Lung (tissue), 12 donors: Measurements from ENCODE around the gene BCKDHB. TPM values are rescaled to one million over a fixed set of nuclear protein-coding genes. Genes with fewer than 3 reads are reported as not detected.

Source experiments
- ATAC-seq: fragments of 200-7000 bp; cut with Tn5 transposase; one replicate; pipeline ENCODE4 v1.9.1; 2020; ENCODE audit warnings: moderate number of reproducible peaks; ENCODE audit not compliant: insufficient read depth, low FRiP score
- DNase-seq, 3 donors: peaks; one replicate each; pipeline ENCODE4 v3.0.0-alpha.2; 2013 to 2017
- H3K27ac ChIP-seq, 2 donors: one replicate each; pipeline ENCODE4 v1.5.1; 2013; ENCODE audit warnings: mild to moderate bottlenecking in 2 of 2, moderate library complexity in 2 of 2, control low read depth in 1 of 2, inconsistent platforms in 1 of 2, low read depth in 1 of 2, low read length in 1 of 2
- H3K27me3 ChIP-seq, 3 donors: one replicate each; pipeline ENCODE4 v1.5.1; 2013; ENCODE audit warnings: low read length in 2 of 3; ENCODE audit not compliant: control insufficient read depth in 3 of 3, insufficient read depth in 3 of 3
- H3K36me3 ChIP-seq, 4 donors: one replicate each; pipeline ENCODE4 v1.5.1; 2013; ENCODE audit warnings: low read length in 4 of 4, mild to moderate bottlenecking in 1 of 4, moderate library complexity in 1 of 4; ENCODE audit not compliant: control insufficient read depth in 4 of 4, insufficient read depth in 4 of 4
- H3K4me1 ChIP-seq, 5 donors: one replicate each; pipeline ENCODE4 v1.5.1; 2013; ENCODE audit warnings: low read length in 5 of 5, mild to moderate bottlenecking in 2 of 5, moderate library complexity in 1 of 5; ENCODE audit not compliant: control insufficient read depth in 5 of 5, insufficient read depth in 5 of 5
- H3K4me3 ChIP-seq: one replicate; pipeline ENCODE4 v1.5.1; 2013; ENCODE audit warnings: mild to moderate bottlenecking, control low read depth, moderate library complexity
- H3K9ac ChIP-seq, 2 donors: one replicate each; pipeline ENCODE4 v1.5.1; 2013; ENCODE audit warnings: low read length in 2 of 2, control low read depth in 1 of 2; ENCODE audit not compliant: insufficient read depth in 1 of 2
- H3K9me3 ChIP-seq, 4 donors: one replicate each; pipeline ENCODE4 v1.5.1; 2013; ENCODE audit warnings: low read length in 3 of 4, mild to moderate bottlenecking in 1 of 4, moderate library complexity in 1 of 4; ENCODE audit not compliant: control insufficient read depth in 4 of 4, insufficient read depth in 3 of 4
- whole genome bisulfite sequencing, 2 donors: extraction: QIAGEN DNeasy Blood & Tissue Kit; methylation state at CpG; one replicate each; pipeline ENCODE4 v1.1.7; 2013; 5-methylcytosine and 5-hydroxymethylcytosine counted together
- polyA plus RNA-seq, 2 donors: library from polyadenylated mRNA; stranded (reverse); fragments of 200-250 nt; gene quantifications; one replicate each; pipeline ENCODE4 v1.2.1, GENCODE V29; 2013
- total RNA-seq, 2 donors: library from RNA; depleted of rRNA in 1 of 2; stranded (reverse); fragments of >200 nt in 1 of 2; gene quantifications; one replicate each; pipeline ENCODE4 v1.2.1, GENCODE V29; 2014 to 2021
- TF ChIP-seq, protein P1 (sequence below): IDR thresholded peaks from 2 replicates; pipeline ENCODE4 v1.5.1; 2012; ENCODE audit warnings: mild to moderate bottlenecking; ENCODE audit errors: control extremely low read depth, extremely low read depth
- donor health status: control.
- donor health status: control.
- donor health status: Bipolar disorder and iron deficiency.
- donor health status: healthy.
- donor health status: DM: yes; HTN: yes; CAD: no.

The BCKDHB gene
- total and polyA plus RNA-seq, 4 donors, result 6.9 to 27.7 (median 15.7) TPM

DNA sequence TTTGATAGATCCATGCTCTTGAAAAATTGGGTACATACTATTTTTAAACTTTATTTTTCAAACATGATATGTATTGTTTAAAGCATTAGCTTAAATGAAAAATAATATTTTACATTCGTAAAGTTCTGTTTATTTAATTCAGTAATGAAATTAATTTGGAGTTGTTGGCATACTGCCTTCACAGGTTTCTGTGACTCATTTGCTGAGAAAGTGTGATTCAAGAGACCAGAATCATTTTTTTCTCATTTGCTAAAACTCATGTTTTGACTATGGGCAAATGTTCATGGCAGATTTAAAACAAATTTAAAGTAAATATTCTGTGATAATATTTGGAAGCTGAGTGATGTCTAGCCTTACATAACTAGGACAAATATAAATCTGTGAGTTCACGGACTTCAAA lies 230.4 kb downstream of the BCKDHB start:
- H3K9ac ChIP-seq, result no peak overlapping the region
- no peaks in the 10 kb centered on the region for H3K27me3 ChIP-seq
- H3K9me3 ChIP-seq, result no peaks in the 10 kb centered on the region
- no peak for ATAC-seq
- no peak for DNase-seq
- WGBS, 2 donors, result 84 to 88% methylated on average over 2 of the region's 2 CpGs
- no peak overlapping the region for H3K4me3 ChIP-seq
- no peak overlapping the region for H3K27ac ChIP-seq
- TF ChIP-seq, protein P1, sequence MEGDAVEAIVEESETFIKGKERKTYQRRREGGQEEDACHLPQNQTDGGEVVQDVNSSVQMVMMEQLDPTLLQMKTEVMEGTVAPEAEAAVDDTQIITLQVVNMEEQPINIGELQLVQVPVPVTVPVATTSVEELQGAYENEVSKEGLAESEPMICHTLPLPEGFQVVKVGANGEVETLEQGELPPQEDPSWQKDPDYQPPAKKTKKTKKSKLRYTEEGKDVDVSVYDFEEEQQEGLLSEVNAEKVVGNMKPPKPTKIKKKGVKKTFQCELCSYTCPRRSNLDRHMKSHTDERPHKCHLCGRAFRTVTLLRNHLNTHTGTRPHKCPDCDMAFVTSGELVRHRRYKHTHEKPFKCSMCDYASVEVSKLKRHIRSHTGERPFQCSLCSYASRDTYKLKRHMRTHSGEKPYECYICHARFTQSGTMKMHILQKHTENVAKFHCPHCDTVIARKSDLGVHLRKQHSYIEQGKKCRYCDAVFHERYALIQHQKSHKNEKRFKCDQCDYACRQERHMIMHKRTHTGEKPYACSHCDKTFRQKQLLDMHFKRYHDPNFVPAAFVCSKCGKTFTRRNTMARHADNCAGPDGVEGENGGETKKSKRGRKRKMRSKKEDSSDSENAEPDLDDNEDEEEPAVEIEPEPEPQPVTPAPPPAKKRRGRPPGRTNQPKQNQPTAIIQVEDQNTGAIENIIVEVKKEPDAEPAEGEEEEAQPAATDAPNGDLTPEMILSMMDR, result no peak
- peaks cover 0 to 9% (median 0%) of the 10 kb centered on the region in 5 donors for H3K4me1 ChIP-seq
- no peaks in the 10 kb centered on the region for H3K36me3 ChIP-seq

DNA sequence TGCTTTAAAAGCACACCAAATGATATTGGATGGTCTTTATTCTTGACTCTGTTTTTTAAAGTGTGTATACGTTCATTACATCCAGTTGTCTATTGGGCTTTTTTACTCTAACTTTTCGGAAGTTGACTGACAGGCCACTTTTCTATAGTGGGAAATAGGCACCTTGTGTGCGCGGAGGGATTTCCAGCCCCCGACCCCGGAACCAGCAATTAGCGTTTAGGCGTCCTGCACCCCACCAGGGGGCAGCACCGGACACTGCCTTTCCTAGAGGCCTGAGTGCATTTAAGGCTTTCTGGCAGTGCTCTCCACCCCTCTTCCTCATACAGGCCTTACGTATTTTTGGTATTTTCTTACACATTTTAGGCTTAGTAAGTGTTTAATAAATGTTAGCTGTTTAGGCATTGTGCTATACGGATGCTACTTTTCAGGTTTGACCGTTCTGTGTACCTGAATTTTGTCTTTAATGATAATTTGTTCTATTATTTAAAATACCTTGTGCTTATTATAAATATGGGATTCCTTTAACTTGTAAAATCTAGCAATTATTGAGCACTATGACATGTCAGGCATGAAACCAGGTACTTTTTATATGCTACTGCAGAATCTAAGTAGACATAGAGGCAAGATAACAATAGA lies 231.8 kb downstream of the BCKDHB start:
- TF ChIP-seq, protein P1, result no peak
- 36 to 42% methylated on average over 12 of the region's 12 CpGs for WGBS, 2 donors
- Histone ChIP-seq H3K4me3 (no peak overlapping the region), H3K9me3 (no peaks in the 10 kb centered on the region), H3K27ac (no peak overlapping the region), H3K36me3 (no peaks in the 10 kb centered on the region), H3K9ac (no peak overlapping the region), H3K4me1 (peaks cover 0 to 9% (median 0%) of the 10 kb centered on the region in 5 donors), H3K27me3 (no peaks in the 10 kb centered on the region)
- ATAC-seq, result no peak
- peak; percentile 75 to 85 (median 82) for DNase-seq

DNA sequence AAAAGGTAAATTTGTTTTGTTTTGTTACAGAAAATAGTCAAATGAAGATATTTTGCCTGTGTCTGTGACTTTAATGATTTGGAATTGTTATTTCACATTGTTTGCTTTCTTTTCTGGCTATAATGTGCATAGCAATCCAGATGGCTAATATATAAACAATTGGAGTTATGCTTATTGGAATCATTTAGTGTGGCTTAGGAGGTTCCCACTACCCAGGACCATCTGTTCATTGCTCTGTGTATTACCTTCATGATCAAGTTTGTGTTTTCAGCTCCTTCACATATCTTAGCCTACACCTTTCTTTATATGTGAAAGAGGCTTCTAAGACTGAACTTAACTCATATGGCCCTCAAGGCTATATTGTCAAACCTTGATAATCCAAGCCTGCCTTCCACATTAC lies 232.9 kb downstream of the BCKDHB start:
- H3K4me3 ChIP-seq, result no peak overlapping the region
- ATAC-seq, result no peak
- TF ChIP-seq, protein P1, result no peak
- H3K9me3 ChIP-seq, result no peaks in the 10 kb centered on the region
- H3K27me3 ChIP-seq, result no peaks in the 10 kb centered on the region
- no peaks in the 10 kb centered on the region for H3K36me3 ChIP-seq
- no peak overlapping the region for H3K9ac ChIP-seq
- DNase-seq, result no peak
- H3K4me1 ChIP-seq, result peaks cover 0 to 6% (median 0%) of the 10 kb centered on the region in 5 donors
- no peak overlapping the region for H3K27ac ChIP-seq

DNA sequence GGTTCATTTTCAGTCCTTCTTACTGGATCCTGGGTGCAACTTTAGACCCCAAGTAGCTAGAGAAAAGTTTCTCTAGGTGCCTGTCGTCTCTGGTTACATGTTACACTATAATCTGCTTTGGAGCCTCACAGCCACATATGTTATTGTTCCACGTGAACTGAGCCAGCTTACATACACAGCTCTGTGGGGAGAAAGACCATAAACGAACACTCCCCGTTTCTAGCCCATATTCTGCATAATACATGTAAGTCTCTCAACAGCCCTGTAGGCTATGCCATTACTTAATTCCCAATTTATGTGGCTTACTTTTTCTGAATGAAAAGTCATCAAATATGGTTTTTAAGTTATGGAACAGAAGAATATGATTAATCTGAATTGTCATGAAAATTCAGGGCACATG lies 233.8 kb downstream of the BCKDHB start:
- no peak overlapping the region for H3K4me3 ChIP-seq
- no peak overlapping the region for H3K27ac ChIP-seq
- ATAC-seq, result no peak
- TF ChIP-seq, protein P1, result no peak
- H3K4me1 ChIP-seq, result peaks cover 0 to 4% (median 0%) of the 10 kb centered on the region in 5 donors
- H3K36me3 ChIP-seq, result no peaks in the 10 kb centered on the region
- WGBS, 2 donors, result 93 to 96% methylated on average over 4 of the region's 4 CpGs
- no peak overlapping the region for H3K9ac ChIP-seq
- no peaks in the 10 kb centered on the region for H3K9me3 ChIP-seq
- H3K27me3 ChIP-seq, result no peaks in the 10 kb centered on the region
- no peak for DNase-seq
